ENCODE results near the gene RAB26.

RAB26 gene

DNA sequence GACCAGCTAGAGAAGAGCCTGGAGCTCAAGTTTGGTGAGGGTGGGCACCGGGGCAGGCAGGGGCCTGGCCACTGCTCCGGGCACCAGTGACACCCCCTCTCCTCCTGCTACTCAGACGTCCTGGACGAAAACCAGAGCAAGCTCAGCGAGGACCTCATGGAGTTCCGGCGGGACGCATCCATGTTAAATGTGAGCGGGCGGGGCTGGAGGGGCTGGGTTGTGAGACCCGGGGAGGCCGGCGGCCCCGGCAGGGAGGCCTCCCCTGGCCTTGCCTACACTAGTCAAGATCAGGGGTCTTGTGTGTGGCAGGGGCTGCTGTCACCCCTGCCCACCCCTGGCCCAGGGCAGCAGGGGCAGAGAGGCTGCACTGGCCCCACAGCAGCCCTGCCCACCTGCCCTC lies 24.9 kb downstream of the RAB26 start:
- H3K27ac ChIP-seq = no peak overlapping the region
- no peak overlapping the region for H3K4me3 ChIP-seq

DNA sequence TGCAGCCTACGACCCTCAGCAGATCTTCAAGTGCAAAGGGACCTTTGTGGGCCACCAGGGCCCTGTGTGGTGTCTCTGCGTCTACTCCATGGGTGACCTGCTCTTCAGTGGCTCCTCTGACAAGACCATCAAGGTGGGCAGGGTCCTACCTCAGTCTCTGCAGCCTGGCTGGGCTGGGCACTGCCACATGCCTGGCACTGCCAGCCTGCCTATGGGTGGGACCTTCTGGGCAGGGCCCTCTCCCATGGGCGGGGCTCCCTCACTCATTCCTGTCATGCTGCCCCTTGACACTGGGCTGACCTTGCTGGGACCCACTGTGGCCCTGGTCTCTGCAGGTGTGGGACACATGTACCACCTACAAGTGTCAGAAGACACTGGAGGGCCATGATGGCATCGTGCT lies 25.5 kb downstream of the RAB26 start:
- H3K27ac ChIP-seq = no peak overlapping the region

GRCh38 chr16:2174396-2175131 lies 26.1 kb downstream of the RAB26 start:
- no peak overlapping the region for H3K4me3 ChIP-seq
- H3K27ac ChIP-seq = peak overlapping the region in 1 of 21 experiments; percentile 28

More for the DNA sequence above, 25.5 kb downstream of the RAB26 start:
- no peak overlapping the region for H3K4me3 ChIP-seq

- H3K27ac ChIP-seq = no peak overlapping the region
- H3K4me3 ChIP-seq = no peak overlapping the region
These were observed 27.0 kb downstream of the RAB26 start for GRCh38 chr16:2175454-2175853.

DNA sequence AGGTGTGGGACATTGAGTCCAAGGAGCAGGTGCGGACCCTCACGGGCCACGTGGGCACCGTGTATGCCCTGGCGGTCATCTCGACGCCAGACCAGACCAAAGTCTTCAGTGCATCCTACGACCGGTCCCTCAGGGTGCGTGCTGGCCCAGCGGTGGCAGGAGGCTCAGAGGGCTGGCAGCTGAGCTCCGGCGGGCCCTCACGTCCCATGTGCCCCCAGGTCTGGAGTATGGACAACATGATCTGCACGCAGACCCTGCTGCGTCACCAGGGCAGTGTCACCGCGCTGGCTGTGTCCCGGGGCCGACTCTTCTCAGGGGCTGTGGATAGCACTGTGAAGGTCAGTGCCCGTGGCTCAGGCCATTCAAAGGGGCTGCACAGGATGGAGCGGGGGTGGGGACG lies 27.6 kb downstream of the RAB26 start:
- Histone ChIP-seq H3K27ac (no peak overlapping the region), H3K4me3 (no peak overlapping the region)

DNA sequence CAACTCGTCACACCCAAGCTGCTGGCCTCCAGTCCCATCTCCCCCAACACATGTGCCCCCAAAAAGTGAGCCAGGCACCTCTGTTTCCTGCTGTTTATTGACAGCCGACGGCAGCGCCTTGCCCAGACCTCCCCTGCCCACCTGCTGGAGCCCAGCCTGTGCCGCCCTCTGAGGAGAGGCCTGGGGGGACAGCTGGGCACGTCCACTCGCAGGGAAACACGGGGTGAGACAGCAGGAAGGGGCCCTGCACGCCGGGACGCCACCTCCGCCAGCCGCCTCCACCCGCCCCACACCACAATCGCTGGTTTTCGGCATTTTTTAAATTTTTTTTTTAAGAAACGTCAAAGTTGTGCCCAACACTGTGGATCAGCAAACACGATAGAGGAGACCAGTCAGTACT lies 28.7 kb downstream of the RAB26 start:
- H3K4me3 ChIP-seq = no peak overlapping the region
- H3K27ac ChIP-seq = no peak overlapping the region

DNA sequence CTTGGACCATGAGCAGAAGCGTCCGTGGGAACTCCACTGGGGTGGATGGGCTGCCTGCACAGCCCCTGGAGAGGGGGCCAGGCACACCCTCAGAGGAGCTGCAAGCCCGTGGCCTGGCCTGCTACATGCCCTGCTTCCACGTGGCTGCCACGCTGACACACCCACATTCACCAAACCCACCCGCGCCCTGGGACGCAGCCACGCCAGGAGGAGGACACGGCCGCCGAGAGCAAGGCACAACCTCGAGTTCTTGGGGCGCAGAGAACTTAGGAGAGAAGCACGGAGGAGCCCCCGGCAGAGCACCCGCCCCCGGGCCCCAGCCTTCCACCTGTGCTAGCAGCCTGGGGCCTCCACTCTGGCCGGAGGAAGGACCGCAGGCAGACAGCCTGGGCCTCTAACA lies 29.1 kb downstream of the RAB26 start:
- Histone ChIP-seq H3K4me3 (no peak overlapping the region), H3K27ac (no peak overlapping the region)

GRCh38 chr16:2178321-2179106 lies 30.1 kb downstream of the RAB26 start:
- H3K4me3 ChIP-seq = peak overlapping the region in 1 of 7 experiments; percentile 22
- no peak overlapping the region for H3K27ac ChIP-seq

DNA sequence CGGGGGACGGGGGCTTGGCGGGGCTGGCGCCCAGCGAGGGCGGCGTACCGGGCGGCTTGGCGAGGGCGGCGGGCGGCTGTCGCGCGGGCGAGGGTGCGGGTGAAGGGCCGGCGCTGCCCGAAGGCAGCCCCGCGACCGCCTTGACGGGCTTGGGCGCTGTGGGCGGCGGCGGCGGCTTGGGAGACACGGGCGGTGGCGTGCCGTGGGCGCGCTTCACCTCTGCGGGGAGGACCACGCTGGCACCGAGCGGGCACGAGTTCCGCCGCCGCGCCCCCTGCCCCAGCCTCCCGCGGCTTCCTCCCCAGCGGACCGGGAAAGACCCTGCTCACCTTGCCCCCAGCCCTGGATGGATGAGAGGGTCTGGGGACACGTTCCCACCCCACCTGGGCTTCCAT lies 30.7 kb downstream of the RAB26 start:
- Histone ChIP-seq H3K27ac (peak overlapping the region in 3 of 21 experiments; percentile 15 to 67 (median 67)), H3K4me3 (peak overlapping the region in 3 of 7 experiments; percentile 8 to 22 (median 11))

GRCh38 chr16:2179576-2179975 lies 31.2 kb downstream of the RAB26 start:
- H3K27ac ChIP-seq = peak overlapping the region in 2 of 21 experiments; percentile 67
- H3K4me3 ChIP-seq = peak overlapping the region in 3 of 7 experiments; percentile 8 to 22 (median 11)

DNA sequence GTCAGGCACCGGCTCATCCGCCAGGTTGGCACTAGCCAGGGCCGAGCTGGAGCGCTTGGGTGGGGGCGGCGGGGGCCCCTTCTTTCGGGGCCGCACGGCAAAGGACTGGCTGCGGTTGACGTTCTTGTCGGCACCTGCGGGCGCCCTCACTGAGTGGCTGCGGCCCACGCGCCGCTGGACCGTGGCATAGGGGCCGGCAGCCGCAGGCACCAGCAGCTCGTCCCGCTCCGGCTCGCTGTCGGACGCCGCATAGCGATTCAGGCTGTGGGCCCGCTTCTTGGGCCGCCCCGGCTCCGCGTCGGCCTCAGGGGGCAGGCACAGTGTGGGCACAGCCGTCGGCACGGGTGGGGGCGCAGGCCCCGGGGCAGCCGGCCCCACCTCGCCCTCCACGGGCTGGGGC lies 32.0 kb downstream of the RAB26 start:
- Histone ChIP-seq H3K27ac (no peak overlapping the region), H3K4me3 (no peak overlapping the region)

GRCh38 chr16:2180962-2181923 lies 32.8 kb downstream of the RAB26 start:
- H3K27ac ChIP-seq = no peak overlapping the region
- no peak overlapping the region for H3K4me3 ChIP-seq

DNA sequence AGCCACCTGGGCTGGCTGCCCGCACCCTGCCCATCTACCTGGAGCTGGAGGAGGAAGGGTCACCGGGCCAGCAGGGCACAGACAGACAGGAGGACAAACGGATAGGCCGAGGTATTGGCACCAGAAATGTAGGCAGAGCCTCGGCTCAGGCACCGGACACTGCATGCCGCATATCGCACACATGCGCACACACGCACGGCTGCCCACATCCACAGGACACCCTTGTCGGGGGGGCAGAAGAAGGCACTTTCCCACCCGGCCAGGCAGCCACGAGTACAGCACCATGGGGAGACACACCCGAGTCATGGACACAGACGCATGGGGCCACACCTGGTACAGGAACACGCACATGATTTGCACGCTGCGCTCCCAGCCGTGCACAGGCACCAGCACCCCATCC lies 33.5 kb downstream of the RAB26 start:
- no peak overlapping the region for H3K27ac ChIP-seq
- H3K4me3 ChIP-seq = no peak overlapping the region

DNA sequence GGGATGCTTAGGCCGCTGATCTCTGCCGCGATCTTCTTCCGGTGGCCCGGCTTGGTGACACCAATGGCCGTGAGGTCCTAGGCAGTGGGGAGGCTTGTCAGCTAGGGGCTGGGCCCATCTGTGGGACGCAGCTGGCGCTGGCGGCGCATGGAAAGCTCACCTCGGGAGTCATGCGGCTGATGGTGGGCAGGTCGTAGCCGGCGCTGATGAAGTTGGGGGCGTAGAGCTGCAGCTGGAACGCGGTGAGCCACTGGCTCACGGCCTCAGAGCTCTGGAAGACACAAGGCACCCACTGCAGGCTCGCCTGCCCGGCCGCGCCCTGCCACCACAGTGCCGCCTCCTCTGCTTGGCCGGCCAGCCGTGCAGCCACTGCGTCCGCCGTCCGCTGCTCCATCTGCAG lies 35.2 kb downstream of the RAB26 start:
- Histone ChIP-seq H3K4me3 (no peak overlapping the region), H3K27ac (no peak overlapping the region)

DNA sequence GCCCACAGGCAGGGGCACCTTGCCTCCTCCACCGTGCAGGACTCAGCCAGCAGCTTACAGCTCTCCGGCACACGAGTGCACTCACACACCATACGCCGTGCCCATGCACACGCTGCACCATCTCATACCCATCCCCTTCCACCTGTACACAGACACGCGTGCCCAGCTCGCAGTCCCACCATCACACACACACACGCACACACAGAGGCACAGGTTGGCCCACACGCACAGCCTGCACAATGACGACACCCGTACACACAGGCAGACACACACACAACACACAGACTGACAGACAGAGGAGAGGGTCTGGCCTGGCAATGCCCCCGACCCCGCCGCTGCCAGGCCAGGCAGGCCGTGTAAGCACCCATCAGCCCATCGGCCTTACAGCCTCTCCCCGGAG lies 35.9 kb downstream of the RAB26 start:
- Histone ChIP-seq H3K27ac (no peak overlapping the region), H3K4me3 (no peak overlapping the region)

DNA sequence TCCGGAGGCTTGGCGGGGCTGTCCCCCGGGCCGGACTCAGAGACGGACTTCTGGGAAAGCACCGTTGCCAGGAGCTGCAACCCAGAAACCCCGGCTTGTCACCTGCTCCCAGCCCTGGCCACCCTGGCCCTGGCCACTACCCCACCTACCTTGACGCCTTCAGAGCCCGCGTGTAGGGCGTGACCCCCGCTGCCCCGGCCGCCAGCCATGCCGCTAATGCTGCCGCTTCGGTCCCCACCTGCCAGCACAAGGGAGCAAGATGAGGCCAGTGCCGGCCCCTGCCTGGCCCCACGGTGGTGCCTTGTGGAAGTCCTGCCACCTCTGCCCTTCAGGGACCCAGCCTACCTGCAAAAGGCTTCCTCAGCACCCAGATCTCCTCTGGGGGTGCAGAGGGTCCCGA lies 36.5 kb downstream of the RAB26 start:
- Histone ChIP-seq H3K27ac (no peak overlapping the region), H3K4me3 (no peak overlapping the region)

- no peak overlapping the region for H3K27ac ChIP-seq
- H3K4me3 ChIP-seq = no peak overlapping the region
These were observed 37.6 kb downstream of the RAB26 start for GRCh38 chr16:2186064-2186463.

- H3K27ac ChIP-seq = no peak overlapping the region
- H3K4me3 ChIP-seq = no peak overlapping the region
These were observed 38.1 kb downstream of the RAB26 start for GRCh38 chr16:2186505-2186904.

DNA sequence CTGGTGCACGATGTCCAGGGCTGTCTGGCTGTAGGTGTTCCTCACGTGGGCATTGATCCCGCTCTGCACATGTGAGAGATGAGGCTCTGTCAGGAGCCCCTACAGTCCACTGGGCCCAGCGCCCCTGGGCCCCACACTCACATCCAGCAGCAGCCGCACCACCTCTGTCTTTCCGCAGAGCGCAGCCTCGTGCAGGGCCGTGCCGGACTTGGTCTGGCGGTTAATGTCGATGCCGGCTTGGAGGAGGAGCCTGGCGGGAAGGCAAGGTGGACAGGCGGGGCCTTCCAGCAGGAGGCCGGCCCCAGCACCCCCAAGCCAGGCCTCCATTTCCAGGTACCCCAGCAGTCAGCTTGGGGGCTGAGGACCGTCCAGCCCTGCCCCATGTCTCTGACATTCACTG lies 38.8 kb downstream of the RAB26 start:
- Histone ChIP-seq H3K27ac (no peak overlapping the region), H3K4me3 (no peak overlapping the region)

GRCh38 chr16:2188395-2188794 lies 40.0 kb downstream of the RAB26 start:
- H3K4me3 ChIP-seq = no peak overlapping the region
- no peak overlapping the region for H3K27ac ChIP-seq

All from skin epidermis (tissue), 12 donors.